Loucy (cell line): ENCODE measurements around the gene GFPT2.

Experiments used
- H2AFZ ChIP-seq: fragments of 200-600 bp; sonication (generic); 2 replicates; pipeline ENCODE4 v1.6.0; 2016; ENCODE audit warnings: antibody characterized with exemption, mild to moderate bottlenecking, low read length, moderate library complexity
- H3F3A ChIP-seq: fragments of 200-600 bp; 2 replicates; pipeline ENCODE4 v1.6.0; 2016; ENCODE audit warnings: antibody characterized with exemption, low read depth, mild to moderate bottlenecking
- H3K27me3 ChIP-seq: fragments of 200-600 bp; sonication (generic); 2 replicates; pipeline ENCODE4 v1.6.1; 2014; ENCODE audit warnings: low read length, mild to moderate bottlenecking; ENCODE audit not compliant: insufficient read depth, poor library complexity, severe bottlenecking
- H3K36me3 ChIP-seq: fragments of 200-600 bp; sonication (generic); 2 replicates; pipeline ENCODE4 v1.6.1; 2016; ENCODE audit warnings: low read length; ENCODE audit not compliant: insufficient read depth
- H3K4me1 ChIP-seq: fragments of 200-600 bp; sonication (generic); 2 replicates; pipeline ENCODE4 v1.5.1; 2014; ENCODE audit warnings: low read length, mild to moderate bottlenecking; ENCODE audit not compliant: insufficient read depth, poor library complexity, severe bottlenecking
- H3K4me2 ChIP-seq: fragments of 200-600 bp; sonication (generic); 2 replicates; pipeline ENCODE4 v1.6.0; 2014; ENCODE audit warnings: antibody characterized with exemption, low read length, low read depth, mild to moderate bottlenecking; ENCODE audit not compliant: poor library complexity, severe bottlenecking
- H3K4me3 ChIP-seq: fragments of 200-600 bp; sonication (generic); 2 replicates; pipeline ENCODE4 v1.5.1; 2014; ENCODE audit warnings: low read length, mild to moderate bottlenecking, mixed read lengths; ENCODE audit not compliant: poor library complexity, severe bottlenecking
- H3K79me2 ChIP-seq: fragments of 200-600 bp; sonication (generic); 2 replicates; pipeline ENCODE4 v1.6.1; 2014; ENCODE audit warnings: low read length; ENCODE audit not compliant: insufficient read depth
- H3K9ac ChIP-seq: fragments of 200-600 bp; sonication (generic); 2 replicates; pipeline ENCODE4 v1.6.0; 2014; ENCODE audit warnings: mild to moderate bottlenecking, low read depth, low read length, moderate library complexity; ENCODE audit not compliant: poor library complexity, severe bottlenecking
- H3K9me2 ChIP-seq: fragments of 200-600 bp; sonication (generic); replicated peaks from 2 replicates; pipeline ENCODE4 v1.6.1; 2016; ENCODE audit warnings: low read depth, low read length, mixed read lengths
- H3K9me3 ChIP-seq: fragments of 200-600 bp; sonication (generic); 2 replicates; pipeline ENCODE4 v1.6.1; 2014; ENCODE audit warnings: mild to moderate bottlenecking, antibody characterized with exemption, low read length, low read depth; ENCODE audit not compliant: insufficient read depth
- H4K20me1 ChIP-seq: fragments of 200-600 bp; sonication (generic); 2 replicates; pipeline ENCODE4 v1.6.0; 2014; ENCODE audit warnings: antibody characterized with exemption, low read length, mild to moderate bottlenecking; ENCODE audit not compliant: insufficient read depth, poor library complexity, severe bottlenecking
- EZH2phosphoT487 ChIP-seq: fragments of 200-600 bp; IDR thresholded peaks from 2 replicates; pipeline ENCODE4 v1.6.1; 2018; ENCODE audit warnings: antibody characterized with exemption, mild to moderate bottlenecking, moderate library complexity, borderline replicate concordance
- TF ChIP-seq, protein P1 (sequence below): fragments of 200-600 bp; sonication (generic); conservative IDR thresholded peaks from 2 replicates; pipeline ENCODE4 v1.5.1; 2014; ENCODE audit warnings: mild to moderate bottlenecking, antibody characterized with exemption, low read length

Gene GFPT2

DNA sequence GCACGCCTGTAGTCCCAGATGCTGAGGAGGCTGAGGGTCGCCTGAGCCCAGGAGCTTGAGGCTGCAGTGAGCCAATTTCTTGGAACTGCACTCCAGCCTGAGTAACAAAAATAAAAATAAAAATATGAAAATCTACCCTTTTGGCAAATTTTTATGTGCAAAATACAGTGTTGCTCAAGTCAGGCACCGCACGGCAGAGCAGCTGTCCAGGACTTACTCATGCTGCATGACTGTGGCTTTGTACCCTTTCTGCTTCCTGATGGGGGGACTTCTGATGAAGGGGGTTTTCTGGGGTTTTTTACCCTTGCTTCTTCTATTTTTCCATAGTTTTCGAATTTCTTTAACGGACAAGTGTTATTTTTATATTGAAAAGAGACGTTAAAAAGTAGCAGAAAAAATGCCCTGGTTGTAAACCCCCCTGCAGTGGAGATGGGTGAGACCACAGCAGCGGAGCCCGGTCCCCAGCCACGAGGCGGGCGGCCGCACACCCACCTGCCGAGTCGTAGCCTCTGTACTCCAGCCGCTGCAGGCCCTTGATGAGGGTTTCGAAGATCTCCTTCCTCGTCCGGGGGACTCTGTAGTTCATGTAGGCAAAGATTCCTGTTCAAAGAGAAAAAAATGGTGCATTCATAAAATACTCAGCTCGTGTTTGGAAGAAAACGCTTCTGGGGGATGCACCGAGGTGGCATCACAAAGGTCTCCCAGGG, 15.0 kb downstream of the GFPT2 start:
- Histone ChIP-seq H3K4me3 (no peak overlapping the region), H3K4me2 (no peak overlapping the region), H3F3A (no peaks in the 10 kb centered on the region), H2AFZ (no peak overlapping the region), H3K9me3 (no peaks in the 10 kb centered on the region), H3K4me1 (no peaks in the 10 kb centered on the region), H3K36me3 (no peaks in the 10 kb centered on the region), H4K20me1 (no peaks in the 10 kb centered on the region), H3K9me2 (no peaks in the 10 kb centered on the region), H3K27me3 (no peaks in the 10 kb centered on the region), H3K9ac (no peak overlapping the region), H3K79me2 (no peaks in the 10 kb centered on the region)
- TF ChIP-seq, protein P1, sequence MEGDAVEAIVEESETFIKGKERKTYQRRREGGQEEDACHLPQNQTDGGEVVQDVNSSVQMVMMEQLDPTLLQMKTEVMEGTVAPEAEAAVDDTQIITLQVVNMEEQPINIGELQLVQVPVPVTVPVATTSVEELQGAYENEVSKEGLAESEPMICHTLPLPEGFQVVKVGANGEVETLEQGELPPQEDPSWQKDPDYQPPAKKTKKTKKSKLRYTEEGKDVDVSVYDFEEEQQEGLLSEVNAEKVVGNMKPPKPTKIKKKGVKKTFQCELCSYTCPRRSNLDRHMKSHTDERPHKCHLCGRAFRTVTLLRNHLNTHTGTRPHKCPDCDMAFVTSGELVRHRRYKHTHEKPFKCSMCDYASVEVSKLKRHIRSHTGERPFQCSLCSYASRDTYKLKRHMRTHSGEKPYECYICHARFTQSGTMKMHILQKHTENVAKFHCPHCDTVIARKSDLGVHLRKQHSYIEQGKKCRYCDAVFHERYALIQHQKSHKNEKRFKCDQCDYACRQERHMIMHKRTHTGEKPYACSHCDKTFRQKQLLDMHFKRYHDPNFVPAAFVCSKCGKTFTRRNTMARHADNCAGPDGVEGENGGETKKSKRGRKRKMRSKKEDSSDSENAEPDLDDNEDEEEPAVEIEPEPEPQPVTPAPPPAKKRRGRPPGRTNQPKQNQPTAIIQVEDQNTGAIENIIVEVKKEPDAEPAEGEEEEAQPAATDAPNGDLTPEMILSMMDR: no peak
- no peak for TF ChIP-seq EZH2phosphoT487

DNA sequence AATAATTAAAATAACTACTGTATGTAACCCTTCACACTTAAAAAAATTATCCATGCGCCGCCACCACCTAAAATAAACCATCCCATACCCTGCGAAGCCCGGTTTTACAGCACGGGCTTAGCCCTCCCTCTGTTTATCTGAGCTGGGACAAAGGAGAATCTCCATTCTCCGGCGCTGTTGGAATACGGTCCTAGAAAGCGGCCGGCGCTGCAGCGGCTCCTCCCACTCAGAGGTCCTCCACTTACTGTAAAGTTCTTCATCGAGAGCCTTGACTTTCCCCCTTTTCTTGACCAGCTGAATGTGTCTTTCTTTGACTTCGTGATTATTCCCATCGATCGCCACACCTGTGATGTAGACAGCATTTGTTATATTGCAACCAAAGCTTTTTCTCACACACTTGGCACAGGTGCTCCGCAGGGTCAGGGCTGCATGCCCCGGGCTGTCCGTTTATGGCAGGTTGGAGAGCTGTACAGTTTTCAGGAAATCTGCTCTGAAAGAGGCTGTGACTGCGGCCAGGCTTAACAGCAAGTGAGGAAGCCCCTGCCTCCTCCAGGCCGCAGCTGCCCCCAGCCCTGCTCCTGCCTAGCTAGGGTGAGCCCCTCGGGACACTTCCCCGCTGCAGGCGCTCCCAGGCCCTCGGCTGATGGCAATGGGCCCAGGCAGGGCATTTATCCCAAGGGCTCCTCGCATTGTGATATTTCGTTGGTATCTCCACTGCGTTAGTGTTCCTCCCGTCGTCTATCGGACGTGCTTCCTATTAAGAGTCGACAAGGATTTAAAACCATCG, 16.7 kb downstream of the GFPT2 start:
- Histone ChIP-seq H4K20me1 (no peaks in the 10 kb centered on the region), H3K4me2 (no peak overlapping the region), H3K9me3 (no peaks in the 10 kb centered on the region), H3K9me2 (no peaks in the 10 kb centered on the region), H3K36me3 (no peaks in the 10 kb centered on the region), H3F3A (no peaks in the 10 kb centered on the region), H2AFZ (no peak overlapping the region), H3K9ac (no peak overlapping the region), H3K27me3 (no peaks in the 10 kb centered on the region), H3K4me3 (no peak overlapping the region), H3K79me2 (no peaks in the 10 kb centered on the region), H3K4me1 (no peaks in the 10 kb centered on the region)
- TF ChIP-seq, protein P1: no peak

DNA sequence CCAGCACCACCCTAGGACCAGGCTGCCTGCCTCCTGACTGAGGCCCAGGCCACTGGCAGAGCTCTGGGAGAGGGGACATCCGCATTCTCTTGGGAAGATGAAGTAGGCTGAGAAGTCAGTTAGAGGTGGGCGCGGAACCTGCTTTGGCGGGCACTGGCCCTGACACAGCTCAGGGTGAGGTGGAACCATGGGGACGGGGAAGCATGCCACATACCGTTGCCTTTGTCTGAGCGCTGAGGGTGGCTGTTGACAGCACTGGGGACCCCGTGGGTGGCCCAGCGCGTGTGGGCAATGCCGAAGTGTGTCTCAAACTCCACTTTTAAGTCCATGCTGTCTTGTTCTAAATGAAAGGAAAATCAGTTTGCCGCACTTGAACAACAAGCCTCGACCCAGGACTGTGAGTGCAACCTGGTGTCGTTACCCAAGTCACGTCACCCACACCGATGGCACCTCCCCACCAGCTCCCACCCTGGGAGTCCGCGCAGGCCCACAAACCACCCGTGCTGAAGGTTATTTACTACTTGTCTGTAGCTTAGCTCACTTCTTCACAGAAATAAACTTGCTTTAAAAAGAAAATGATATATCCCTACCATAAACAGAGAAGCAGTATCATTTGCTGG, 17.4 kb downstream of the GFPT2 start:
- H3K36me3 ChIP-seq: no peaks in the 10 kb centered on the region
- H3K27me3 ChIP-seq: no peaks in the 10 kb centered on the region
- no peak overlapping the region for H3K4me2 ChIP-seq
- H3F3A ChIP-seq: no peaks in the 10 kb centered on the region
- no peaks in the 10 kb centered on the region for H4K20me1 ChIP-seq
- H3K79me2 ChIP-seq: no peaks in the 10 kb centered on the region
- no peaks in the 10 kb centered on the region for H3K9me2 ChIP-seq
- H3K9me3 ChIP-seq: no peaks in the 10 kb centered on the region
- H3K4me3 ChIP-seq: no peak overlapping the region
- no peak for TF ChIP-seq EZH2phosphoT487
- TF ChIP-seq, protein P1: no peak
- H3K9ac ChIP-seq: no peak overlapping the region
- H3K4me1 ChIP-seq: no peaks in the 10 kb centered on the region
- H2AFZ ChIP-seq: no peak overlapping the region
